Duodenal mucosa (tissue), 2 donors: ENCODE measurements around the gene PPP1R3G.

ENCODE experiments used
- H3K27ac ChIP-seq: one replicate; pipeline ENCODE4 v1.7.0; 2013; ENCODE audit warnings: low read depth, low read length
- H3K27me3 ChIP-seq, 2 donors: one replicate each; pipeline ENCODE4 v1.7.0; 2013; ENCODE audit warnings: low read length in 2 of 2, control low read depth in 1 of 2; ENCODE audit not compliant: insufficient read depth in 2 of 2, control insufficient read depth in 1 of 2
- H3K36me3 ChIP-seq, 2 donors: one replicate each; pipeline ENCODE4 v1.7.0; 2013; ENCODE audit warnings: low read length in 2 of 2, control low read depth in 1 of 2; ENCODE audit not compliant: insufficient read depth in 2 of 2, control insufficient read depth in 1 of 2
- H3K4me1 ChIP-seq, 2 donors: one replicate each; pipeline ENCODE4 v1.7.0; 2013; ENCODE audit warnings: low read length in 2 of 2, control low read depth in 1 of 2; ENCODE audit not compliant: insufficient read depth in 2 of 2, control insufficient read depth in 1 of 2
- H3K4me3 ChIP-seq, 2 donors: one replicate each; pipeline ENCODE4 v1.7.0; 2013; ENCODE audit warnings: low read length in 2 of 2, low read depth in 1 of 2
- H3K9ac ChIP-seq, 2 donors: one replicate each; pipeline ENCODE4 v1.7.0; 2013; ENCODE audit warnings: low read length in 2 of 2, low read depth in 1 of 2
- H3K9me3 ChIP-seq, 2 donors: one replicate each; pipeline ENCODE4 v1.7.0; 2013; ENCODE audit warnings: low read length in 2 of 2, control low read depth in 1 of 2; ENCODE audit not compliant: control insufficient read depth in 1 of 2

PPP1R3G gene

DNA sequence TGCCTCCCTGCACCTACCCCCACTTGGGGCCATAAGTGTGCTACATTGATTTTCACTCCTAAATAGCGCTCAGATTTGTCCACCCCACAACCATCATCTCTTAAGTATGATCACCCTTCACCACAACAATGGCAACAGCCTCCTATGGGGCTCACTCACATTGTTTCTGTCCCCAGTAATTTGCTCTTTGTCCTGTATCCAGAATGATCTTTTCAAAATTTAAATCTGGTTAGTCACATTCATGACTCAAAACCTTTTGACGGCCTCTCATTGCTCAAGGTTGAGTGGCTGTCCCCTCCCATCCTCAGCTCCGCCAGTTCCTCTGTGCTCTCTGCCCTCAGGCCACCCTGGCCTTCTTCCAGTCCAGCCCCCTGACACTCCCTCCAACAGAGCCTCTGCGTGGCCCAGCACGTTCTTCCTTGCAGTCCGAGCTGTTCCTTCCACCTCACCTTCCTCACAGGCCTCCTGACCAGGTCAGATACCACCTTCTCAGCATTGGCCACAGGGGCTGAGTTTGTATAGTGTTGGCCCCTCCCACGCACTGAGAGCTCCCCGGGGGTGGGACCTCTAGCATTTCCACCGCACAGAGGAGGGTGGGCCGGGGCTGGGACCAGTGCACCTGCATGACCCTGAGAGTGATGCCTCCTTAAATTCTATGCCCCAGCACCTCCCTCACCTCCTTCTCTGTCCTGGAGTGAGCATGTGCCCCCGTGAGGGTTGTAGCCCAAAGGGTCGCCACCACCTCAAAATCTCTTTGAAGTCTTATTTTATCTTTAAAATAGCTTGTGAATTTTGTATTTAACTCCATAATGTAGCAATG, 2.4 kb upstream of the PPP1R3G start:
- Histone ChIP-seq H3K36me3 (no peaks in the 10 kb centered on the region), H3K4me1 (peaks cover 0 to 13% of the 10 kb centered on the region in 2 donors), H3K9ac (no peak overlapping the region), H3K4me3 (no peak overlapping the region), H3K9me3 (no peaks in the 10 kb centered on the region), H3K27me3 (peaks cover 10 to 26% of the 10 kb centered on the region in 2 donors), H3K27ac (no peak overlapping the region)

DNA sequence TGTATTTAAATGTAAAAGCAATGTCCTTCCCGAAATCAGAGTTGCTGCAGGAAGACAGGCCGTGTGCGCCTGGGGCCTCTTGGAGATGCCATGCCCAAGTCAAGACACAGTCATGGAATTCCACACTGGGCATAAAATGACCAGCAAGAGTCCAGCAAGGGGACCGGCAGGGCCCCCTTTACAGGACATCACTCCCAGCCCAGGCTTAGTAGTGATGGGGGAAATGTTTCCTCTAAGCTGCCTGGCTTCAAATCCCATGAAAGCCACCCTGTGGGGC, 1.9 kb upstream of the PPP1R3G start:
- no peak overlapping the region for H3K27ac ChIP-seq
- no peak overlapping the region for H3K4me3 ChIP-seq

DNA sequence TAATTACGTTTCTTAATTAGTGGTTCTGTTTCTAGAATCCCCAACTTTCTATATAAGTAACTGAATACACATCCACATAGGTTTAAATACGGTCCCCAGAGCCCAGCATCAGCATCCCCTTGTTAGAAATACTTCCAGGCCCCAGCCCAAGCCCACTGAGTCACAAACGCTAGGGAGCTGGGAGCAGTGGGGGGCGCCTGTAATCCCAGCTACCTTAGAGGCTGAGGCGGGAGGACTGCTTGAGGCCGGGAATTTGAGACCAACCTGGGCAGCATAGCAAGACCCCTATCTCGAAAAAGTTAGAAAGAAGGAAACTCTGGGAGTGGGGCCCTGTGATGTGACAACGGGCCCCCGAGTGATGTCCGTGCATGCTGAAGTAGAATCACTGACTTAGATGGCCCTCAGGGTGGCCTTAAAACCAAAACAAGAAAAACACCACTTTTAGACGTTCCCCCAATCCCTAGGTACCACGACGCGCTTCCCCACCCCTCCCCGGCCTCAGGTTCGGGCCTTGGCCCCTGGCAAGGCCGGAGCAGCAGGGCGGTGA, 1.3 kb upstream of the PPP1R3G start:
- H3K27ac ChIP-seq, result no peak overlapping the region
- H3K27me3 ChIP-seq, result peaks cover 10 to 27% of the 10 kb centered on the region in 2 donors
- H3K4me1 ChIP-seq, result peaks cover 0 to 13% of the 10 kb centered on the region in 2 donors
- H3K9me3 ChIP-seq, result no peaks in the 10 kb centered on the region
- H3K4me3 ChIP-seq, result peak overlapping the region in 1 of 2 donors; percentile 67
- H3K36me3 ChIP-seq, result no peaks in the 10 kb centered on the region
- H3K9ac ChIP-seq, result no peak overlapping the region

More for the DNA sequence above, 1.9 kb upstream of the PPP1R3G start:
- H3K27me3 ChIP-seq, result peaks cover 10 to 27% of the 10 kb centered on the region in 2 donors
- H3K9me3 ChIP-seq, result no peaks in the 10 kb centered on the region
- peaks cover 0 to 13% of the 10 kb centered on the region in 2 donors for H3K4me1 ChIP-seq
- H3K36me3 ChIP-seq, result no peaks in the 10 kb centered on the region
- H3K9ac ChIP-seq, result no peak overlapping the region

DNA sequence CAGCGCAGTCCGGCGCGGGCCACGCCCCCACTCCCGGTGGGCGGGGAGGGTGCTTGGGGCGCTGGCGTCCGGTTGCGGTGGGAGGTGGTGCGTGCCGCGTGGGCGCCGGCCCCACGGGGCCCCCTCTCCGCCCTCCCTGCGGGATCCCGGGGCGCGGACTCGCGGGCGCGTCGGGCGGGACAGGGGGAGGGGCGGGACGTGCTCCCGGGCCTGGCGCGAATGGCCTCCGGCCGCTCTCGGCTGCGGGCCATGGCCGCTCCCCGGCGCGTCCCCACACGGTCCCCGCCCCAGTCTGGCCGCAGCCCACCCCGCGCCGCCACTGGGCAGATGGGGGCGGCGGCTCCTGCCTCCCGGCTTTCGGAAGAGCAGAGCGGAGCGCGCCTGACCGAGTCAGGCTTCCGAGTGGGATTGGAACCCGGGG, 771 bp upstream of the PPP1R3G start:
- Histone ChIP-seq H3K36me3 (no peaks in the 10 kb centered on the region), H3K9me3 (no peaks in the 10 kb centered on the region), H3K27me3 (peaks cover 10 to 27% of the 10 kb centered on the region in 2 donors), H3K4me3 (peak overlapping the region; percentile 64 to 67), H3K4me1 (peaks cover 0 to 13% of the 10 kb centered on the region in 2 donors), H3K27ac (no peak overlapping the region), H3K9ac (peak overlapping the region in 1 of 2 donors; percentile 19)

DNA sequence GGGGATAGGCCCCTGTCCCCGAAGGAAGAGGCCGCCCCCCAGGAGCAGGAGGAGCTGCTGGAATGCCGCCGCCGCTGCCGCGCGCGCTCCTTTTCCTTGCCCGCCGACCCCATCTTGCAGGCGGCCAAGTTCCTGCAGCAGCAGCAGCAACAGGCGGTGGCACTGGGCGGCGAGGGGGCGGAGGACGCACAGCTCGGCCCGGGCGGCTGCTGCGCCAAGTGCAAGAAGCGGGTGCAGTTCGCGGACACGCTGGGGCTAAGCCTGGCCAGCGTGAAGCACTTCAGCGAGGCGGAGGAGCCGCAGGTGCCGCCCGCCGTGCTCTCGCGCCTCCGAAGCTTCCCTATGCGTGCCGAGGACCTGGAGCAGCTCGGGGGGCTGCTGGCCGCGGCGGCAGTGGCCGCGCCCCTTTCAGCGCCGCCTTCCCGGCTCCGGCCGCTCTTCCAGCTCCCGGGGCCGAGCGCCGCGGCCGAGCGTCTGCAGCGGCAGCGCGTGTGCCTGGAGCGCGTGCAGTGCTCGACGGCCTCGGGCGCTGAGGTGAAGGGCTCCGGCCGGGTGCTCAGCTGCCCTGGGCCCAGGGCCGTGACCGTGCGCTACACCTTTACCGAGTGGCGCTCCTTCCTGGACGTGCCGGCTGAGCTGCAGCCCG, 630 bp downstream of the PPP1R3G start:
- Histone ChIP-seq H3K36me3 (no peaks in the 10 kb centered on the region), H3K4me3 (peak overlapping the region; percentile 64 to 67), H3K9me3 (no peaks in the 10 kb centered on the region), H3K4me1 (peaks cover 0 to 13% of the 10 kb centered on the region in 2 donors), H3K27ac (no peak overlapping the region), H3K9ac (no peak overlapping the region), H3K27me3 (peaks cover 8 to 27% of the 10 kb centered on the region in 2 donors)

DNA sequence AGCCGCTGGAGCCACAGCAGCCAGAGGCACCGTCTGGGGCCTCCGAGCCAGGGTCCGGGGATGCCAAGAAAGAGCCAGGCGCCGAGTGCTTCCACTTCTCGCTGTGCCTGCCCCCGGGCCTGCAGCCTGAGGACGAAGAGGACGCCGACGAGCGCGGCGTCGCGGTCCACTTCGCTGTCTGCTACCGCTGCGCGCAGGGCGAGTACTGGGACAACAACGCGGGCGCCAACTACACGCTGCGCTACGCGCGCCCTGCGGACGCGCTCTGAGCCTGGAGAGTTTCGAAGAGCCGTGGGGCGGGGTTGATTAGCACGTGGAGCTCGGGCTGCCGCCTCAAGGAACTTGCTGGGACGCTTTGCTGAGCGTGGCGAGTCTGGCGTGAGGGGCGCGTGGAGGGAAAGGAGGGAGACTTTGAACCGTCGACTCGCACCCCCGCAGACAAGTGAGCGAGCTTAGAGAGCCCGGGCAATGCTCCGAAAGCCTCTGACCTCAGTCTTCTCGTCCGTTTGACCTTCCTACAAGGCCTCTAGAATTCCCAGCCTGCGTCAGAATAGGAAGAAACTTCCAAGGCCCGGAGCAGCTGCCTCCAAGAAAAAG, 1.3 kb downstream of the PPP1R3G start:
- H3K9me3 ChIP-seq, result no peaks in the 10 kb centered on the region
- peaks cover 0 to 13% of the 10 kb centered on the region in 2 donors for H3K4me1 ChIP-seq
- peaks cover 8 to 27% of the 10 kb centered on the region in 2 donors for H3K27me3 ChIP-seq
- no peak overlapping the region for H3K27ac ChIP-seq
- no peak overlapping the region for H3K9ac ChIP-seq
- no peaks in the 10 kb centered on the region for H3K36me3 ChIP-seq
- H3K4me3 ChIP-seq, result peak overlapping the region; percentile 64 to 67

DNA sequence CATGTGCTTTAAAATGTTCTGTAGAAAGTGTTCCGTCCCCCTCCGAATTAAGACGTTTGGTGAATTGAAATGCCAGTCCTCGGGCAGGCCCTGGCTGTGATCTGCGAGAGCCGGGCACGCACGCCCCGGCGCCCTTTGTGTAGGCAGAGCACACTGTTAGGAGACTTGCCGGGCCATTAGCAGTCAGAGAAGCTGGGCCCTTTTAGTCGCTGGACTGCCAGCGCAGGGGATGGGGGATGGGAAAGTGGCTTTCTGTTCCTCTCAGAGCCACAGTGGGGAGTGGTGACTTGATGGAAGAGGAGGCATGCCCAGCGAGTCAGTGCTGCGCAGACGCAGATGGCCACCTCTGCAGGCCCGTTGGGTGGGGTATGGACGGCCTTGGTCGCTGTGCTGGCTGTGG, 2.2 kb downstream of the PPP1R3G start:
- Histone ChIP-seq H3K9me3 (no peaks in the 10 kb centered on the region), H3K4me3 (no peak overlapping the region), H3K36me3 (no peaks in the 10 kb centered on the region), H3K9ac (no peak overlapping the region), H3K27me3 (peaks cover 8 to 27% of the 10 kb centered on the region in 2 donors), H3K27ac (no peak overlapping the region), H3K4me1 (peaks cover 0 to 13% of the 10 kb centered on the region in 2 donors)

DNA sequence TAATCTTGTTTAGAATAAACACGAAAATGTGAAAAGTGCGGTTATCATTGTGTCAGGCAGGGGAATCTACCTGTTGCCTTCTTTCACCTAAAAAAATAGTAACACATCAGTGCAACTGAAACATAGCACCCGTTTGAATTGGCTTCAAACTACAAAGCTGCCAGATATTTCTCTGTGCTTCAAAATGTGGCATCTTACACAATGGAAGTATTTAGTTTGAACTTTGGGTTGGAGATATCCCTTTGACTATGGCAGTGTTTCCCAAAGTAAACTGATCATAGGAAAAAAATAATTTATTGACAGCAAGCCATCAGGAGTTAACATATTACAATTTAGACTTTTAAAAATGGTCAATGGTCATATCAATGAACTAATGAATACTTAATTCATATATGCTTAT, 3.6 kb downstream of the PPP1R3G start:
- H3K27ac ChIP-seq, result no peak overlapping the region
- H3K27me3 ChIP-seq, result peaks cover 8 to 23% of the 10 kb centered on the region in 2 donors
- H3K4me1 ChIP-seq, result peaks cover 0 to 13% of the 10 kb centered on the region in 2 donors
- H3K9me3 ChIP-seq, result no peaks in the 10 kb centered on the region
- H3K36me3 ChIP-seq, result no peaks in the 10 kb centered on the region
- no peak overlapping the region for H3K9ac ChIP-seq
- H3K4me3 ChIP-seq, result no peak overlapping the region

DNA sequence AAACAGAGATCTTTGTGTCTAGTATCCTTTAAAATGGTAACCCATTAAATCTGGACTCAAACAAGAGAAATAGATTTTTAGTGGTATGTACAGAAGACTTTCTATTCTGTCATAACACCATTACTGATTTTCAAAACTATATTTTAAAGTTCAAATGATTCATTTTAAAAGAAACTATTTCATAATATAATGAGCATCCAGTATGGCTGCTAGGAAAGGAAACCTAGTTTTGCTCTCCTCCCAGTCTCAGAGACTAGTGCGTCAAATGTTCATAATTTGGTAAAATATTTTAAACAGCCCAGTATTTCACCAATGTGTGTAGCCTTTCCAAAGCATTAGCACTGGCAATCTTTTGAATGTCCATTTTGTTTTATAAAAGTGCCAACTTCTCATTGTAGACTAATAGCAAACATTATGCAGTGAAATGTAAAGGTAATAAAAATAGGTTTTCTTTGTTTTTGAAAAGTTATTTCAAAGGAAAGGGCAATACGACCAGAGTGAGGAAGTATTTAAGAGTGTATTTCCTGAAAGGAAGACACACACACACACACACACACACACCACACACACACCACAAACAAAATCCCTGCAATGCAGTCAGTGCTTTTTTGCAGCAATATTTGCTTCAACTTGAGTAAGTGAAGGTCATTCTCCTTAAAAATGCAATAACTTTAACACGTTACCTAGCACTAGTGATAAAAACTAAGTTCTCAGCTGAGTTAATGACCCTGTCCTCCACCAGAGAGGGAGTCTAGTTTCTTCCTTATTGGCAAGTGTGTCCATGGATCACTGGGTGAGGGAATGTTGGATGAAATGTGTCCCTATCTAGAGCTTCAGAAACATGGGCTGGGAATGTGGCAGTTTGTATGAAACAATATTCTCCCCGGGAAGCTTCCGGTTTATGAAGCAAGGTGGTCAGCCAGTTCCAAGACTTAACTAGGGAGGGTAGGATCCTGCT, 4.6 kb downstream of the PPP1R3G start:
- no peak overlapping the region for H3K27ac ChIP-seq
- H3K9ac ChIP-seq, result no peak overlapping the region
- H3K27me3 ChIP-seq, result peaks cover 8 to 17% of the 10 kb centered on the region in 2 donors
- peaks cover 0 to 13% of the 10 kb centered on the region in 2 donors for H3K4me1 ChIP-seq
- no peak overlapping the region for H3K4me3 ChIP-seq
- no peaks in the 10 kb centered on the region for H3K9me3 ChIP-seq
- no peaks in the 10 kb centered on the region for H3K36me3 ChIP-seq
